ENCODE results near the gene MPP3. TPM values are rescaled to one million over a fixed set of nuclear protein-coding genes. Genes with fewer than 3 reads are reported as not detected.

The MPP3 gene
- total and polyA plus RNA-seq, 2 of the 4 experiments (the other 2 are of a cell fraction) = 5.7 to 11.9 TPM

DNA sequence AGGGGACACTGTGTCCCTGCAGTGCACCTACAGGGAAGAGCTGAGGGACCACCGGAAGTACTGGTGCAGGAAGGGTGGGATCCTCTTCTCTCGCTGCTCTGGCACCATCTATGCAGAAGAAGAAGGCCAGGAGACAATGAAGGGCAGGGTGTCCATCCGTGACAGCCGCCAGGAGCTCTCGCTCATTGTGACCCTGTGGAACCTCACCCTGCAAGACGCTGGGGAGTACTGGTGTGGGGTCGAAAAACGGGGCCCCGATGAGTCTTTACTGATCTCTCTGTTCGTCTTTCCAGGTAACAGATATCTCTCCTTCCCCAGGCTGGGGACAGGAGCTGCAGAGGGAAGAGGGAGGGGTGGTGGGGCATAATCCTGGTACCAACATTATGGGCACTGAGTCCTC lies 15.7 kb upstream of the MPP3 start:
- dilution Hi-C loops (cut with HindIII; ENCODE audit: low sequenced_read_pairs, unreplicated experiment) (no loop called here), intact Hi-C loops (cut with micrococcal nuclease) (loop anchor here (1.0 to 5.0 kb wide), 3 partner anchors 25 to 86 kb away; partner anchors contain the start of gene CFAP97D1), in situ Hi-C loops (cut with MboI; ENCODE audit: low sequenced_read_pairs) (no loop called here)
- H2AK5ac ChIP-seq (ENCODE audit: low read depth, low read length) = no peak overlapping the region
- H3K4me1 ChIP-seq (ENCODE audit: control insufficient read depth, insufficient read depth, low read length) = no peaks in the 10 kb centered on the region
- H2BK20ac ChIP-seq (ENCODE audit: low read depth, low read length) = no peak overlapping the region
- H4K8ac ChIP-seq (ENCODE audit: low read depth in 2 of 2, low read length in 2 of 2) = no peak overlapping the region
- DNase-seq (no peak), ATAC-seq (ENCODE audit: low read depth) (no peak)
- no peak overlapping the region for H4K91ac ChIP-seq (ENCODE audit: insufficient read depth, low read depth, low read length)
- no TSS peak for BruUV-seq (replicated peaks)
- POLR2A ChIA-PET (ENCODE audit: unreplicated experiment) = no interaction called here
- no peaks in the 10 kb centered on the region for H3K36me3 ChIP-seq (ENCODE audit: control insufficient read depth, insufficient read depth, low read length)
- H4K5ac ChIP-seq (ENCODE audit: low read depth, low read length) = no peak overlapping the region
- CTCF ChIA-PET = no interaction called here
- no peaks in the 10 kb centered on the region for H3K9me3 ChIP-seq (ENCODE audit: control insufficient read depth, insufficient read depth, low read length)
- no peak overlapping the region for H3K56ac ChIP-seq (ENCODE audit: extremely low read depth, insufficient read depth, low read length)
- H3K27ac ChIP-seq (ENCODE audit: insufficient read depth, low read length) = no peak overlapping the region
- H4K20me1 ChIP-seq (ENCODE audit: insufficient read depth, low read length) = no peaks in the 10 kb centered on the region
- H2BK120ac ChIP-seq (ENCODE audit: low read depth, low read length) = no peak overlapping the region
- H3K79me1 ChIP-seq (ENCODE audit: low read depth in 1 of 2, low read length in 2 of 2) = no peaks in the 10 kb centered on the region
- no peak overlapping the region for H3K4me3 ChIP-seq (ENCODE audit: insufficient read depth, low read depth, low read length)
- WGBS, 2 experiments (ENCODE audit: extremely low coverage in 2 of 2, insufficient read length in 1 of 2) = 77% methylated on average over 2 of the region's 10 CpGs; no CpG with 5 or more reads in 1 of the 2 experiments
- TF ChIP-seq CHD1 (IDR thresholded peaks at IDR 0.05; ENCODE audit: low read depth, low read length) (no peak), MXI1 (IDR thresholded peaks at IDR 0.05; ENCODE audit: borderline replicate concordance, low read depth, low read length) (no peak), NFE2L2 (IDR thresholded peaks at IDR 0.05; ENCODE audit: low read depth, low read length) (no peak), SMC3 (IDR thresholded peaks at IDR 0.05; ENCODE audit: low read depth, low read length) (no peak), RFX5 (IDR thresholded peaks at IDR 0.05; ENCODE audit: low read depth, low read length) (no peak), CEBPB (IDR thresholded peaks at IDR 0.05; ENCODE audit: low read depth, low read length) (no peak), FOS (IDR thresholded peaks at IDR 0.05; ENCODE audit: low read depth, low read length) (no peak), POLR2A (IDR thresholded peaks at IDR 0.05; ENCODE audit: low read depth, low read length) (no peak), MAFK (IDR thresholded peaks at IDR 0.05; ENCODE audit: low read depth, low read length) (no peak)
- H2AFZ ChIP-seq (replicated peaks; ENCODE audit: low read length, poor library complexity) = no peak overlapping the region
- no peak overlapping the region for H3K9ac ChIP-seq (ENCODE audit: low read depth, low read length)
- no peak overlapping the region for H3K18ac ChIP-seq (ENCODE audit: low read depth, low read length)
- no peak overlapping the region for H3K14ac ChIP-seq (replicated peaks; ENCODE audit: low read depth, low read length)
- no peak overlapping the region for H2BK15ac ChIP-seq (ENCODE audit: low read depth, low read length)
- H2BK5ac ChIP-seq (ENCODE audit: low read depth, low read length, poor library complexity, severe bottlenecking) = no peak overlapping the region
- no peak overlapping the region for H3K4me2 ChIP-seq (ENCODE audit: low read depth, low read length)
- H3K4ac ChIP-seq (ENCODE audit: low read depth, low read length) = no peak overlapping the region
- H2AK9ac ChIP-seq (replicated peaks; ENCODE audit: low read depth, low read length, poor library complexity) = no peak overlapping the region
- no peaks in the 10 kb centered on the region for H3K9me1 ChIP-seq (ENCODE audit: insufficient read depth, low read length)
- H3K23ac ChIP-seq (ENCODE audit: low read depth, low read length) = no peak overlapping the region
- H3K27me3 ChIP-seq (ENCODE audit: control insufficient read depth, insufficient read depth, low read length) = peaks cover 40% of the 10 kb centered on the region
